Tibial artery (tissue), 4 donors: ENCODE results near the gene ADAMTS16.

ENCODE experiments used
- DNase-seq, 2 donors: peaks; one replicate each; pipeline ENCODE4 v3.0.0-alpha.2; 2019
- H3K27ac ChIP-seq, 2 donors: fragments of 200-600 bp; sonication (generic) in 1 of 2; 1 replicate in 1 of 2; 2 replicates in 1 of 2; pipeline ENCODE4 v1.5.1; 2018 to 2019; ENCODE audit warnings: mild to moderate bottlenecking in 1 of 2
- H3K27me3 ChIP-seq, 2 donors: fragments of 200-600 bp; sonication (generic) in 1 of 2; one replicate each; pipeline versions ENCODE4 v1.5.1 to v1.6.0; 2016 to 2019
- H3K36me3 ChIP-seq, 3 donors: fragments of 200-600 bp; sonication (generic) in 2 of 3; one replicate each; pipeline ENCODE4 v1.5.1; 2016 to 2019; ENCODE audit warnings: mild to moderate bottlenecking in 2 of 3
- H3K4me1 ChIP-seq, 4 donors: fragments of 200-600 bp; sonication (generic) in 2 of 4; 1 replicate in 3 of 4; 2 replicates in 1 of 4; pipeline ENCODE4 v1.5.1; 2016 to 2019
- H3K4me3 ChIP-seq, 2 donors: fragments of 200-600 bp; sonication (generic) in 1 of 2; 1 replicate in 1 of 2; 2 replicates in 1 of 2; pipeline ENCODE4 v1.5.1; 2018 to 2019; ENCODE audit warnings: mild to moderate bottlenecking in 2 of 2
- H3K9me3 ChIP-seq, 3 donors: fragments of 200-600 bp; sonication (generic) in 1 of 3; one replicate each; pipeline ENCODE4 v1.5.1; 2016 to 2019
- intact Hi-C: fragments of 100-400 bp; cut with DNase I; formaldehyde crosslinking; loops from one replicate; pipeline ENCODE4 v1.15.0; 2023; ENCODE audit warnings: low total_unique reads
- TF ChIP-seq, protein P1 (sequence below), 2 experiments: fragments of 200-600 bp in 1 of 2; fragments of 450-650 bp in 1 of 2; IDR thresholded peaks; one replicate each; pipeline ENCODE4 v1.5.1; 2017 to 2019; ENCODE audit warnings: antibody characterized with exemption in 2 of 2, mild to moderate bottlenecking in 1 of 2, moderate library complexity in 1 of 2

Gene ADAMTS16

GRCh38 chr5:5207828-5208227 lies 67.7 kb downstream of the ADAMTS16 start:
- intact Hi-C loops, result no loop called here
- Histone ChIP-seq H3K9me3 (no peaks in the 10 kb centered on the region), H3K4me3 (no peak overlapping the region), H3K27ac (no peak overlapping the region), H3K4me1 (peaks cover 0 to 3% (median 0%) of the 10 kb centered on the region in 4 donors), H3K27me3 (no peaks in the 10 kb centered on the region), H3K36me3 (no peaks in the 10 kb centered on the region)
- TF ChIP-seq, protein P1, sequence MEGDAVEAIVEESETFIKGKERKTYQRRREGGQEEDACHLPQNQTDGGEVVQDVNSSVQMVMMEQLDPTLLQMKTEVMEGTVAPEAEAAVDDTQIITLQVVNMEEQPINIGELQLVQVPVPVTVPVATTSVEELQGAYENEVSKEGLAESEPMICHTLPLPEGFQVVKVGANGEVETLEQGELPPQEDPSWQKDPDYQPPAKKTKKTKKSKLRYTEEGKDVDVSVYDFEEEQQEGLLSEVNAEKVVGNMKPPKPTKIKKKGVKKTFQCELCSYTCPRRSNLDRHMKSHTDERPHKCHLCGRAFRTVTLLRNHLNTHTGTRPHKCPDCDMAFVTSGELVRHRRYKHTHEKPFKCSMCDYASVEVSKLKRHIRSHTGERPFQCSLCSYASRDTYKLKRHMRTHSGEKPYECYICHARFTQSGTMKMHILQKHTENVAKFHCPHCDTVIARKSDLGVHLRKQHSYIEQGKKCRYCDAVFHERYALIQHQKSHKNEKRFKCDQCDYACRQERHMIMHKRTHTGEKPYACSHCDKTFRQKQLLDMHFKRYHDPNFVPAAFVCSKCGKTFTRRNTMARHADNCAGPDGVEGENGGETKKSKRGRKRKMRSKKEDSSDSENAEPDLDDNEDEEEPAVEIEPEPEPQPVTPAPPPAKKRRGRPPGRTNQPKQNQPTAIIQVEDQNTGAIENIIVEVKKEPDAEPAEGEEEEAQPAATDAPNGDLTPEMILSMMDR (IDR thresholded peaks at IDR 0.05), result no peak
- no peak for DNase-seq

- Histone ChIP-seq H3K27ac (no peak overlapping the region), H3K4me1 (peaks cover 0 to 3% (median 0%) of the 10 kb centered on the region in 4 donors), H3K27me3 (no peaks in the 10 kb centered on the region), H3K36me3 (no peaks in the 10 kb centered on the region), H3K9me3 (no peaks in the 10 kb centered on the region), H3K4me3 (no peak overlapping the region)
- intact Hi-C loops, result no loop called here
- no peak for DNase-seq
- TF ChIP-seq, protein P1 (IDR thresholded peaks at IDR 0.05), result no peak
Measured at GRCh38 chr5:5209089-5209488, 69.0 kb downstream of the ADAMTS16 start.

GRCh38 chr5:5209510-5210286 lies 69.6 kb downstream of the ADAMTS16 start:
- TF ChIP-seq, protein P1 (IDR thresholded peaks at IDR 0.05), result no peak
- H3K36me3 ChIP-seq, result no peaks in the 10 kb centered on the region
- H3K27me3 ChIP-seq, result no peaks in the 10 kb centered on the region
- no peaks in the 10 kb centered on the region for H3K9me3 ChIP-seq
- H3K4me1 ChIP-seq, result peaks cover 0 to 3% (median 0%) of the 10 kb centered on the region in 4 donors
- no peak for DNase-seq
- intact Hi-C loops, result no loop called here
- H3K4me3 ChIP-seq, result no peak overlapping the region
- H3K27ac ChIP-seq, result no peak overlapping the region

DNA sequence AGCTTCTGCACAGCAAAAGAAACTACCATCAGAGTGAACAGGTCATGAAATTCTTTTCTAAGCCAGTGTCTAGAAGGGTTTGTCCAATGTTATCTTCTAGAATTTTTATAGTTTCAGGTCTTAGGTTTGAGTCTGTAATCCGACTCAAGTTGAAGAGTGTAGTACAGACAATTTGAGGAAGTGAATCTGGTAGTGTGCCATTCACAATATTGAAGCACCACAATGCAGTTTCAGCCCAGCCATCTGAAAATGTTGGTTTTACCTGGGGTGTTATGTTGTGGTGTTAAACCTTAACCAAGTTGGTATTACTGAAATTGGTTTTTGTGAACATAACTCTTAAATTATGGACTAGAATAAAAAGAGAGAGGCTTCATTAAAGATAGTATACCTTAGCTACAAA lies 77.2 kb downstream of the ADAMTS16 start:
- Histone ChIP-seq H3K4me1 (no peaks in the 10 kb centered on the region), H3K27me3 (no peaks in the 10 kb centered on the region), H3K4me3 (no peak overlapping the region), H3K9me3 (no peaks in the 10 kb centered on the region), H3K27ac (no peak overlapping the region), H3K36me3 (no peaks in the 10 kb centered on the region)
- intact Hi-C loops, result no loop called here
- TF ChIP-seq, protein P1 (IDR thresholded peaks at IDR 0.05), result no peak
- DNase-seq, result no peak

DNA sequence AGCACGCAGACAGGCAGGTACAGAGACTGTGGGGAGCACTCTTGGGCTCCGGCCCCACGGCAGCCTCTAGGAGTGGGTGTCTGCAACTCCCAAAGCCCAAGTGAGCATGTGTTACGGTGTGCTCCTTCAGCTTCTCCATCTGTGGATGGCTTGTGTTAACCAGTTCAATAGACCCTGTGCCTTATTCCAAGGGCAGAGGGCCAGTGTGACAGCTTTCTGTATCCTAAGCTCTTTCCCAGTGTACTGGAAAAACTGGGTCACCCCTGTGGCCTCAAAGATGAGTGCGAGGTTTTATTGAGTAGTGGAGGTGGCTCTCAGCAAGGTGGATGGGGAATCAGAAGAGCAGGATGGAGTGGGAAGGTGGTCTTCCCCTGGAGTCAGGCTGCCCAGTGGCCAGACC lies 78.3 kb downstream of the ADAMTS16 start:
- intact Hi-C loops, result no loop called here
- Histone ChIP-seq H3K27ac (no peak overlapping the region), H3K36me3 (no peaks in the 10 kb centered on the region), H3K9me3 (no peaks in the 10 kb centered on the region), H3K4me3 (no peak overlapping the region), H3K4me1 (no peaks in the 10 kb centered on the region), H3K27me3 (no peaks in the 10 kb centered on the region)
- TF ChIP-seq, protein P1 (IDR thresholded peaks at IDR 0.05), result no peak
- DNase-seq, result no peak
